ENCODE results near the gene RNF20. TPM values are rescaled to one million over a fixed set of nuclear protein-coding genes. Genes with fewer than 3 reads are reported as not detected.

RNF20 gene
- total and polyA plus RNA-seq, 7 donors, result 8.4 to 47.1 (median 27.2) TPM

DNA sequence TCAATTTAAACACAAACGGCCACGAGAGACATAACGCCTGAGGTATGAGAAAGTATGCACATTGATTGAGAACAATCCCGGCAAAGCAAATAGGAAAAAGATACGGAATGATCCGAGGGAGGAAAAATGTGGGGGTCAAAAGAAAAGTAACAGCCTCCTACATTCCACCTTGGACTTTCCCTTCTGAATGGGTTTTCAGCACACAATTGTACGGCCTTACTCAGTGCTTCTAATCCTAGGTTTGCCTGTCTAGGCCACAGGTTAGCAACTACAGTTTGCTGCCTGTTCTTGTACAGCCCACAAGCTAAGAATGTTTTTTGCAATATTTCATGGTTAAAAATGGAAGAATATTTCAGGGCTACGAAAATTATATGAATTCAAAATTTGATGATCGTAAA lies 46.2 kb upstream of the RNF20 start:
- 23 to 47% methylated on average over 9 of the region's 9 CpGs for WGBS, 2 donors
- no peak for TF ChIP-seq POLR2AphosphoS5 (IDR thresholded peaks at IDR 0.05)
- no peak for TF ChIP-seq EP300 (IDR thresholded peaks at IDR 0.05)
- TF ChIP-seq, protein P1, sequence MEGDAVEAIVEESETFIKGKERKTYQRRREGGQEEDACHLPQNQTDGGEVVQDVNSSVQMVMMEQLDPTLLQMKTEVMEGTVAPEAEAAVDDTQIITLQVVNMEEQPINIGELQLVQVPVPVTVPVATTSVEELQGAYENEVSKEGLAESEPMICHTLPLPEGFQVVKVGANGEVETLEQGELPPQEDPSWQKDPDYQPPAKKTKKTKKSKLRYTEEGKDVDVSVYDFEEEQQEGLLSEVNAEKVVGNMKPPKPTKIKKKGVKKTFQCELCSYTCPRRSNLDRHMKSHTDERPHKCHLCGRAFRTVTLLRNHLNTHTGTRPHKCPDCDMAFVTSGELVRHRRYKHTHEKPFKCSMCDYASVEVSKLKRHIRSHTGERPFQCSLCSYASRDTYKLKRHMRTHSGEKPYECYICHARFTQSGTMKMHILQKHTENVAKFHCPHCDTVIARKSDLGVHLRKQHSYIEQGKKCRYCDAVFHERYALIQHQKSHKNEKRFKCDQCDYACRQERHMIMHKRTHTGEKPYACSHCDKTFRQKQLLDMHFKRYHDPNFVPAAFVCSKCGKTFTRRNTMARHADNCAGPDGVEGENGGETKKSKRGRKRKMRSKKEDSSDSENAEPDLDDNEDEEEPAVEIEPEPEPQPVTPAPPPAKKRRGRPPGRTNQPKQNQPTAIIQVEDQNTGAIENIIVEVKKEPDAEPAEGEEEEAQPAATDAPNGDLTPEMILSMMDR (IDR thresholded peaks at IDR 0.05), result no peak
- no peak for TF ChIP-seq POLR2A (IDR thresholded peaks at IDR 0.05)
- no peak for DNase-seq
- no peaks in the 10 kb centered on the region for H3K9me3 ChIP-seq
- peaks cover 0 to 26% (median 6%) of the 10 kb centered on the region in 4 donors for H3K4me1 ChIP-seq
- H3K4me3 ChIP-seq, result peak overlapping the region in 3 of 4 donors; percentile 51 to 84 (median 81)
- peak overlapping the region; percentile 73 to 89 (median 86) for H3K27ac ChIP-seq
- peaks cover 0 to 7% (median 5%) of the 10 kb centered on the region in 3 donors for H3K27me3 ChIP-seq
- intact Hi-C loops (cut with DNase I), result loop anchor here (2.0 kb wide), 1 partner anchor 43 kb away; no protein-coding TSS in a partner anchor
- H3K36me3 ChIP-seq, result no peaks in the 10 kb centered on the region

DNA sequence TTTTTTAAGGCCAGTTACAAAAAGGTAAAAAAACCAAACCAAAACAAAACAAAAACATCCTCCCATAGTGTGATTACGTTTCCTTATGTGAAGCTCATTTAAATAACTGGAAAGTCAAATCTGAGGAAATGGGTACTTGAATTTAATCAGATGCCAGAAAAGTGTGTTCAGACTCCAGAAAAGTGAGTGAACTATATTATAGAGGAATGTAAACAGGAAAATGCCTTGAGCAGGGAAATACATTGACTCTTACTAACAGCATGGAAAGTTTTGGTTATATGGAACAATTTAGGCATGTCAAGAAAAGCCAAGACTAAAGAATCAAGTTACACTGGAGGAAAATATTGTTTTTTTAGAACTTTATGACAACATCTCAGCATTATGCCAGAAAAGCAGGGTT lies 37.8 kb upstream of the RNF20 start:
- DNase-seq, result no peak
- no peaks in the 10 kb centered on the region for H3K36me3 ChIP-seq
- WGBS, 2 donors, result 40 to 45% methylated on average over 1 of the region's 1 CpG
- H3K4me1 ChIP-seq, result no peaks in the 10 kb centered on the region
- no peaks in the 10 kb centered on the region for H3K27me3 ChIP-seq
- intact Hi-C loops (cut with DNase I), result no loop called here
- no peak for TF ChIP-seq EP300 (IDR thresholded peaks at IDR 0.05)
- TF ChIP-seq, protein P1 (IDR thresholded peaks at IDR 0.05), result no peak
- no peak for TF ChIP-seq POLR2AphosphoS5 (IDR thresholded peaks at IDR 0.05)
- TF ChIP-seq POLR2A (IDR thresholded peaks at IDR 0.05), result no peak
- no peak overlapping the region for H3K4me3 ChIP-seq
- H3K27ac ChIP-seq, result no peak overlapping the region
- H3K9me3 ChIP-seq, result no peaks in the 10 kb centered on the region

DNA sequence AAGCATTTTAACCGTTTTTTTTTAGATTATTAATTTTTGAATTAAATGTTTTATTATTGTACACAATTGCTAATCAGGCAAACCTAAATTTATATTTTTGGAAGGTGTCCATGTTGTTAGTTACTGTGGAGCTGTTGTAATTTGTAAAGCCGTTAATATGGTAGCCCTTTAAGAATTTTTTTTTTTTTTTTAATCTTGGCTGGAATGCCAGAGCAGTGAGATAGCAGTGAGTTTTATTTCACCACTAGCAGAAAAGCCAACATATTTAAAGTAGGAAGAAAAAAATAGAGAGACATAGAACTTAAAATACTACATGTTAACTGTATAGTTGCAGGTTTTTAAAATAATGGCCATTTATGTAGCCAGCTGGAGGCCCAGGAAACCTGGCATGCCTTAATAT lies 35.3 kb upstream of the RNF20 start:
- no peak for TF ChIP-seq POLR2AphosphoS5 (IDR thresholded peaks at IDR 0.05)
- TF ChIP-seq, protein P1 (IDR thresholded peaks at IDR 0.05), result no peak
- no peak for TF ChIP-seq POLR2A (IDR thresholded peaks at IDR 0.05)
- no peak for TF ChIP-seq EP300 (IDR thresholded peaks at IDR 0.05)
- Histone ChIP-seq H3K4me3 (no peak overlapping the region), H3K27ac (no peak overlapping the region), H3K36me3 (no peaks in the 10 kb centered on the region), H3K27me3 (no peaks in the 10 kb centered on the region), H3K4me1 (no peaks in the 10 kb centered on the region), H3K9me3 (no peaks in the 10 kb centered on the region)
- no peak for DNase-seq
- 45 to 70% methylated on average over 2 of the region's 2 CpGs for WGBS, 2 donors
- intact Hi-C loops (cut with DNase I), result no loop called here

DNA sequence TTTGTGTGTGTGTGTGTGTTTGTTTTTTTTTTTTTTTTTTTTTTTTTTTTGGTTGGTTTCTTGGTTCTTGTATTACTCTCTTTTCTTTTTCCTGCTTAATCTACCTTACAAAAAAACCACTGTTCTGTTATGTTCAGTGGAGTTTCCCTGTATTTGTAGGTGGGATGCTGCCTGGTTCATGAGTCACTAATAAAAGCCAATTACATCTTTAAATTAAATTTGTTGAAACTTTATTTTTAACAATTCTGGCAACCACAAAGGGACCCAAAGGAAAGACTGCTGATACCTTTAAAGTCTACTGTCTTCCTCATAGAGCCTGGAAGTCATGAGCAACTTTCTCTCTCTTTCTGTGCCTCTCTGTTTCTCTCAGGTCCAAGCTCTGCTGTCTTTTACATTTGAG lies 29.5 kb upstream of the RNF20 start:
- TF ChIP-seq POLR2A (IDR thresholded peaks at IDR 0.05) (no peak), EP300 (IDR thresholded peaks at IDR 0.05) (no peak), POLR2AphosphoS5 (IDR thresholded peaks at IDR 0.05) (no peak)
- TF ChIP-seq, protein P1 (IDR thresholded peaks at IDR 0.05), result no peak
- no peaks in the 10 kb centered on the region for H3K9me3 ChIP-seq
- no peak overlapping the region for H3K4me3 ChIP-seq
- no peaks in the 10 kb centered on the region for H3K36me3 ChIP-seq
- H3K27me3 ChIP-seq, result no peaks in the 10 kb centered on the region
- H3K4me1 ChIP-seq, result peaks cover 0 to 11% (median 7%) of the 10 kb centered on the region in 4 donors
- no peak for DNase-seq
- intact Hi-C loops (cut with DNase I), result no loop called here
- H3K27ac ChIP-seq, result no peak overlapping the region

DNA sequence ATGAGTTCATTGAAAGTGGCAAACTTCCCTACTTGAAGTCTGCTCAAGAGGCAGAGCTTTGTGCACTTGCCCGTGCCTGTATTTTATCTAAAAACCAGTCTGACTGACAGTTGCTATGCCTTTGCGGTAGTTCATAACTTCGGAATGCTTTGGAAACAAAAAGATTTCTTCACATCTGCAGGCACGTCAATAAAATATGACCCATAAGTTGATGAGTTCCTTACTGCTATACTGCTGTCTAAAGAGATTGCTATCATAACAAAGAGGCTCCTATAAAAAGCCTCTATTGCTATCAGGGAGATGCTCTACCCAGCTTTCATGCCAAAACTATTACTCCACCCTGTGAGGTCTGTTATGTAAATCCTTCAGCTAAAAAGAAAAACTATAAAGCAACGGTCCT lies 25.4 kb upstream of the RNF20 start:
- DNase-seq, result no peak
- peaks cover 0 to 12% (median 7%) of the 10 kb centered on the region in 4 donors for H3K4me1 ChIP-seq
- 41 to 62% methylated on average over 5 of the region's 5 CpGs for WGBS, 2 donors

More for the DNA sequence above, 25.4 kb upstream of the RNF20 start:
- H3K9me3 ChIP-seq, result no peaks in the 10 kb centered on the region
- no peak overlapping the region for H3K27ac ChIP-seq
- H3K36me3 ChIP-seq, result no peaks in the 10 kb centered on the region
- no peak for TF ChIP-seq EP300 (IDR thresholded peaks at IDR 0.05)
- TF ChIP-seq POLR2AphosphoS5 (IDR thresholded peaks at IDR 0.05), result no peak
- TF ChIP-seq, protein P1 (IDR thresholded peaks at IDR 0.05), result no peak
- no peak for TF ChIP-seq POLR2A (IDR thresholded peaks at IDR 0.05)
- intact Hi-C loops (cut with DNase I), result no loop called here
- H3K27me3 ChIP-seq, result no peaks in the 10 kb centered on the region
- H3K4me3 ChIP-seq, result no peak overlapping the region
